ENCODE results near the gene CCNL2.

Gene CCNL2

DNA sequence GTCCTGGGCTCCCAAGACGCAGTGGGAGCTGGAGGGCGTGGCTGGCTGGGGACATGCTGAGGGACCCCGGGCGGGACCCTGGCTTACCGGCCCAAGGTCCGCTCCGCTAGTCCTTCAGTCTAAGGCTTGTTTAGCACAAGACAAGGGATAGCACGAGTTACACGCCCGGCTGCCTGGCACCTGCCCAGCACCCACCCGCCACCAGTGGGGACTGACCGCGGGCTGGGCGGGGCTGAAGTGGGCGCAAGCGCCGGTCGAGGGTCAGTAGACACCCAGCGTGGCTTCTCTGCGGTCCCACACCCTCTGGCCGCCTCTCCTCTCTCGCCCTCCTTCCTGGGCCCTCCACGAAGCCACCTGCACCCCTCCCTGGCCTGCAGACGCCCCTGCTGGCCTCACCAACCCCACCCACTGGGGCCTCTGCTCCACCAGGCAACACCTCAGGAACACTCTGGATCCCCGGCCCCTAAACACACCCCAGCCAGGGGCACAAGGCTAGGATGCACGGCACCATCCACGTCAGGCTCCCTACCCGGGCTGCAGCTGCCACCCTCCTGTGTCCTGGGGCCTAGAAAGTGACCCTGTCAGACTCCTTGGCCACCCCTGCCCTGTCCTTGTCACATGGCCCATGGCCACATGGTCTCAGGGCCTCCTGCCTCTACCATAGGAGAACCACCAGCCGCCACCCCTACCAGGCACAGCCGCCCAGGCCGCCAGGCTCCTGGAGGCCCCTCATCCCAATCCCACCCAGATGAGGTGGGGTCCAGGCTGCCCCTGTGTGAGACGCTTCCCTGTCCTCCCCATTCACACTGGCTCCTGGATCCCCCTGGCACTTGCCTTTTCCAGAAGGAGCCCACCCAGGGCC, 62.0 kb downstream of the CCNL2 start:
- DNase-seq = no peak

DNA sequence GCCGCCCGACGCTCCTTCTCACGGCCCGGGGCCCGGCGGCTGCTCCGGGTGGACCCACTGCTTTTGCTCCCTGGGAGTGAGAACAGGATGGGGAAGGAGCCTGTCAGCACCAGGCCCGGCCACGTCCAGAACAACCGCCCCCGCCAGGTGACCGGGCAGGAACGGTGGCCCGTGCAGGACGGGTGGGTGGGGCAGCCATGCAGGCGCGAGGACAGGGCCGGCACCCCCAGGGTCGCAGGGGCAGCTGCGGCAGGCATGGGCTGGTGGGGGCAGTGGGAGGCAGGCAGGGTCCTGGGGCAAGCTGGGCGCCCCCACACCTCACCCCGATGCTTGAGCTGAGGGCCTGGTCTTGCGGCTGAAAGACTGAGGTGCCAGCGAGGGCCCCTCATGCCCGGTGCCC, 62.7 kb downstream of the CCNL2 start:
- no peak for DNase-seq

DNA sequence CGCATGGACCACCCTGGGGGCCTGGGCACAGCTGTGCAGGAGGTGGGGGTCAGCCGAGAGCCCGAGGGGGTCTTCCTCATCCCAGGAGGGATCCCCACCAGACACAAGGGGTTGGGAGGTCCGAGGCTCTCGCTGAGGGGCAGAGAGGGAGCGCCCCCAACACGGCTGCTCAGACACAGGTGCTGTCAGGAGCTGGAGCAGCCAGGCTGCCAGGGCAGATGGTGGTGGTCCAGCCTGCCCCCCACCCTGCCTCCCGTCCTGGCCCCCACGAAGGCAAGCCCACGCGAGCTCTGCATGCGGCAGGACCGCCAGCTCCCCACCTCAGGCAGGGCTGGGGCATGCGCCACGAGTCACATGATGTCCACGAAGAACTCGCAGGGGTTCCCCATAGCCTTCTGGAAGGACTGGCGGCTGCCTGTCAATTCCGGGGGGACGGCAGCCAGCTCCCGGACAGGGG, 63.3 kb downstream of the CCNL2 start:
- DNase-seq = no peak
